ENCODE data around the gene GLA.

The GLA gene

GRCh38 chrX:101395789-101396188 is 11.9 kb downstream of the GLA start:
- no peak for DNase-seq

- DNase-seq, result no peak
These were observed 13.4 kb downstream of the GLA start for GRCh38 chrX:101394372-101394771.

- DNase-seq, result no peak
These were observed 14.0 kb downstream of the GLA start for GRCh38 chrX:101393530-101394305.

GRCh38 chrX:101391831-101392230 is 15.9 kb downstream of the GLA start:
- DNase-seq, result no peak

- DNase-seq, result peak; percentile 86
These were observed 16.8 kb downstream of the GLA start, which contains the start of gene RPL36A for GRCh38 chrX:101390664-101391525. TSS of gene RPL36A (plus strand) at chrX:101391011. CDS start at chrX:101391044, 33 bp downstream.

DNA sequence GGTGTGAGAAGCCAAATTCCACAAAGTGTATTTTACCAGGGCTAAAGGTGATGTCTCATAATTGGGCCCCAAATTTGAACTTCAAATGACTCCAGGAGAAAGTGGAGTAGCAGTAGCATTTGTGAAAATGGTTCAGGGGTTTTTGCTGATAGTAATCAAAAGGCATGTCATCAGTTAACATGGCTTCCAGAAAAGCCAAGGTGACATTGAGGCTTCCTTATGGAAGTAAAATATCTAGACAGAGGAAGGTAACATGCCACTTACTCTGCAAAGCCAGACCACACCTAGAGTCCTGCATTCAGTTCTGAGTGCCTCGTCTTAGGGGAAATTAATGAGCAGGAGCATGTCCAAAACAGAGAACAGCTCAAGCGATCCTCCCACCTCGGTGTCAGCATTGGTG is 19.1 kb downstream of the GLA start:
- no peak for DNase-seq

DNA sequence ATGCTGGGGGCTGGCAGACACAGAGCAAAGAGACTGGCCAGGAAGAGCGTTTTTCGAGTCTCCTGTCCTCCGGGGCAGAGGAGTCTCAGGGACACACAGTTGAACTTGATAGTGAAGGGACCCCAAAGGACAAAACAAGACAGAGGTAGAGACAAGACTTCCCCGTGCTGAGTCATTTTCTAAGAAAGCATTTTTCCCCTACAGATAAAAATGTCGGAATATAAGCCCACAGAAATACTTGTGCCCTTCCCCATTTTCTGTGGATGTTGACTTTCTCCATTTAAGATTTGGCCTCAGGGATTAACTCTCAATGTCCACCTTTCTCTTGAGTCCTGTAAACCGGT is 21.2 kb downstream of the GLA start:
- DNase-seq, result no peak

DNA sequence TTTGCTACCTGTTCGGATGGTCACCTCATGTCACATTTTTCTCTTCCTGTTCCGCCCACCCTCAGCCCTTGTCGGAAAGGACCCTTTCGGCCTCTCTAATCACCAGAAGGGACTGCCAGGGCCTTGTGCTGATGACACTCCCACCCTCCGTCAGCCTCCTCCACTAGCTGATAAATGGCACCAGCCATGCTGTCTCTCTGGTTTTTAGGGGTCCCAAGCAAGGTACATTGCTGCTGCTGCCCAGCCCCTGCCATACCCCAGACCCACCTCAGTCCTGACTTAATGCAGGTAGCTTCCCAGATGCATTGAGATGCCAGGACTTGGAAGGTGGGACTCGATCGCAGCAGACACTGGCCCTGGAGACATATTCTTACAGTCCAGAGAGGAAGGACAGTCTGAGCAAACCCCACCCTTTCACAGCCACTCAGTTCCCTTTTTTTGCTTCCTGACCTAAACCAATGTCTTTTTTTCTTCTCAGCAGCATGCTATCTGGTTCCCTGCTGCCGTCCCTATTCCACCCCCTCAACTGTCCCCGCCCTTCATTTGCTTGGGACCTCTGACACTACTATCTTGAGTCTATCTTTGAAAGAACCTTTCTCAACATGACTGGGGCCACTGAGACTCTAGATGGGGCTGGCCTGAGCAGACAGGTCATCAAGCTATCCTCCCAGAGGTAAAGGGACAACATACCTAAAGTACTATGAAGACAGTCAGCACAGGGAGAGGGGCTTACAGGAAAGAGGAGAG is 21.8 kb downstream of the GLA start, which contains the start of gene BTK:
Gene BTK (minus strand): TSS at position 397 of the 747 bp plus-strand sequence. CDS start 10,907 bp downstream, outside the sequence.
- DNase-seq, result no peak

DNA sequence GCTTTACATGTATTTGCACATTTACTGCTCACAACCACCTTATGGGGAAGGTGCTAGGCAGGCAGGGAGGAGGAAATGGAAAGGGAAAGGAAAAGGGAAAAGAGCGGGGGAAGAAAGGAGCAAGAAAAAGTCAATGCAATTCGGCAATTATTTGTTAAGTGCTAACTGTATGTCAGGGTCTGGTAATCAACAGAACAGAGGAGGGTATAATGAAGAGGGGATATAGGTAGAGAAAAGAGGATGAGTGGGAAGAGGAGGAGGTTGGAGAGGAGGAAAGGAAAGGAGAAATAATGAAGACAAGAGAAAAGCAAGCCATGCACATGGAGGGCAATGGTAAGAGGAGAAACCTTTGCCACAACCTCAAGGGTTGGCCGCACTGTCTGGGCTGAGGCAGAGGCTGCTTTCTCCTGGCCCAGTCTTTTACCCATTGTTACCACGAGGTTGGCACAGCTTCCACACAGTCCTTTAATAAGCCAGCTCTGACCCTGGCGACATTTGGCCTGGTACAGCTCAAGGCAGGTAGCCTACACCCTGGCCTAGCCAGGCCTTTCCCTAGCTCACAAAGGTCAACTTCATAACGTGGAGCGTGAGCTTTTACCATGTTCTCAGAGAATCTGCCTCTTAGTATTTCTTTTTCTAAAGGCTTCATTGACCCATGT is 22.6 kb downstream of the GLA start:
- no peak for DNase-seq

DNA sequence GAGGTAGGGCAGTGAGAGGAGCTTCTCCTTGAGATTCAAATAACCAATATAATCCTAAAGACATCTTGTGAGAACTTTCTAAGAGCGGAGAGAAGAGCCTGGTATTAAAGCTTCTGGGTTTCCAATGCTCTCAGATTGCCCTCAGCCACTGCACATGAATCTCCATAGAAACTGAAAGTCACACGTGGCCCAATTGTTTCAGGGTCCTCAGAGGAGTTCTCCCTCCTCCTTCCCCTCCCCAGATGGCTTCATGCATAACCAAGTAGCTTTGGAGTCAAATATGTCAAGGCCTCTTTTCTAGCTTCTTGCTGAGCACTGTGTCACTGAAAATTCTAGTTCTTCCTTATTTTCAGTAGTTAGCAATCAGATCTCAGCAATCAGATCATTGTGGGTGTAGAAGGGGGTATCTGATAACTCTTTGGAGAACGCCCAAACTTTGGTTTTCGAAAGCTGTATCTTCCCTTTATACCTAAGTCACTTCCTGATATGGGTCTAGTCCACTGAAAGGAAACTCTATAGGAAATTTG is 24.0 kb downstream of the GLA start:
- no peak for DNase-seq

GRCh38 chrX:101377547-101377946 is 30.2 kb downstream of the GLA start:
- DNase-seq, result no peak

DNA sequence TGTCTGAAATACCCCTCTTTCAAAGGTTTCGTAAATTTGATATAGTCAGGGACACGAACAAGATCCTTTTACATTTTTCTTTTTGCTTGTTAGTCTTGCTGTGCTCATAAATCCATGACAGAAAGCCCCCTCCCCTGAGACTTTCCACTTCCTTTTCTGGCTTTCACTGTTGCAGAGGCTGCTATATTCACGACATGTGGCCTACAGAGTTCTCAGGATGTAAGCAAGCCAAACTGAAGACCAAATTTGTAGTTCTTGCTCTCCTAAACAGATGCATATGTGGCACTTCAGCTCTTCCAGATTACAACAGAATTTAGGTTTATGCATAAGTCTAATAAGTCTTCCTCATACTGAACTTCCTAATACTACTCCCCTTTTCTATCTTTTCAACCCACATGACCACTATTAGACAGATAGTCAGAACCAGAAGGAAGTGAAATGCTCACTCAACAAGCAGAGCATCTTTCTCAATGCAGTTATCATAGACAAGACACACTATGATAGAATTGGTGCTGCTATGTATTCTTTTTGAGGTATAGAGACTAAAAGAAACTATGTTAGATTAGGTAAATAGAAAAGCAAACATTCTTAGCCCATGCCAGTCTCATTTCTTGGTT is 36.7 kb downstream of the GLA start:
- no peak for DNase-seq

DNA sequence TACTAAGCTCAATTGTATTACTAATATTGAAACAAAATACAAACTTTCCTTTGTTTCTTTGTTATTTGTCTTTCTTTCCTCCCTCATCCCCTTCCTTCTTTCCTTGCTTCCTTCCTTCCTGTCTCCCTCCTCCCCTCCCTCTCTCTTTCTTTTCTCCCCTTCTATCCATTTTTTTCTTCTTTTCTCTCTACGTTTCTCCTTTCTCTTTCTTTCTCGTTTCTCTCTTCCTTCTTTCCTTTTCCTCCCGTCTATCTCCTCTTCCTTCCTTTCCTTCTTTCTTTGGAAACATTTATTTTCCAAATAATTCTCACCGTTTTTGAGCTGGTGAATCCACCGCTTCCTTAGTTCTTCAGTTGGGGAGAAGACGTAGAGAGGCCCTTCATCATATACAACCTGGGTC is 38.0 kb downstream of the GLA start:
- no peak for DNase-seq

DNA sequence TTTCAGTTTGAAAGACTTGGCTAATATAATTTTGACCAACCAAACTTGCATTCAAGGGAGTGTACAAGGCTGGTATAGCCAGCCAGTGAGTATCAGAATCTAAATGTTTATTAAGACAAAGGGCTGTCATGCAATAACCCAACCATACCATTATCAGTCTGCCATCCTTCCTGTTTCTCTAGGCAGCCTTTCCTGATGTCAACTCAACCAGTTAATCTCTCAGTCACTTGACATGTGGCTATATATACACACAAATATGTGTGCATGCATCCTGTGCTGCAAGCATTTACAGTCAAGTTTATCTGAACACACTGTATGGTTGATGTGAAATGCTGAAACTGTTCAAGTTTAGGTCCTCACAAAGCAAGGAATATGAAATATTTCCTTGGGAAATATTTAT is 38.9 kb downstream of the GLA start:
- DNase-seq, result no peak

DNA sequence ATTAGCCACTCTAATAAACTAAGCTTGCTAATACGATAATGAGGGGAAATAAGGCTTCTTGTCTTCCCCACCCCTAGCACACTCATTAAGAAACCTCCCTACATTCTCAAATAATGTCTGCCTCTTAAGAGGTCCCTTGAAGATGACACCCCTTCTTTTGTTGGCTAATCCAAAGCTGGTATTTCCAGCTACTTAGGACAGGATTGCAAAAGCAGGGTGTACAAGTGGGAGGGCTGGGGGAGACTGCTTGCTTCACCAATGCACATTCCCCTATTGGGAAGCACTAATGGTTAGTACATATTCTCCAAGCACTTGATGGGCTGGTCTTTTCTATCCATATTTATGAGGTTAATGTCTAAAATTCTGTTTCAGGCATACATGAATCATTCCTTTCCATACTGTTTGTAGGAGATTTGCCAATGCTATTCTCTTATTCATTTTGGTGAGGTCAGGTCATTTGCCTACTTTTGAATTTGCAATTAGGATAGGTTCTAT is 42.4 kb downstream of the GLA start:
- no peak for DNase-seq

GRCh38 chrX:101362757-101363156 is 45.0 kb downstream of the GLA start:
- no peak for DNase-seq

DNA sequence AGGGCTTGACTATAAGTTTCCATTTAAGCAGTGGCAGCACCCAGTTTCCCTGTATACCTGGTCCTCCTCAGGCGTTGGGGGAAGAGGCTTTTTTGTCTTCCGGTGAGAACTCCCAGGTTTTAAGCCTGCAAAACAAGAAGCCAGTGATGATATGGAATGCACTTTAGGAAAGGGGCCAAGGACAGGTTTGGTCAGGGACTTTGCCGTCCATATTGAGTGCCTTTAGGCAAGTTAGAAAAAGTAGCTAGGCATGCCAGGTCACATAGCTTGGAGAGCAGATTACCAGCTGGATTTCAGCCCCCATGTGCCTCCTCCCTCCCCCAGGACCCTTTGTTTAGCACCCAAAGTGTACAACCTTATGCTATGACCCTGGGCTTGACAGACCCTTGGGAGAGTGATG is 45.6 kb downstream of the GLA start:
- DNase-seq, result no peak

DNA sequence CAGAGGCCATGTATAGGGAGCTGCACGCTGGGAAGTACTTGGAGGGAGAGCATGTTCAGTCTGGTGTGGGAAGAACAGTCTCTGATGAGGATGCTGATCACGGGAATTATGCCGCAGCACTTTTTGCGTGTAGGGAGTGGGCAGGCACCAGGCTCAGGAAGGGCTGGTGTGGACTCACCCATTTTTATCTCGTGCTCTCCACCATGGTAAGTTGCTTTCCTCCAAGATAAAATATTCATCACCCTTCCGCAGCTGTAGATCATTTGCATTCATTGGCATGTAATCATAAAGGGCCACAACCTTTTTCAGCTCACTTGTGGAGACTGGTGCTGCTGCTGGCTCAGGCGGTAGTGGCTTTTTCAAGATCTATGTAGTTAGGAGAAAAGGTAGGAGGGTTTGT is 47.3 kb downstream of the GLA start:
- DNase-seq, result no peak

GRCh38 chrX:101359966-101360365 is 47.8 kb downstream of the GLA start:
- no peak for DNase-seq

DNA sequence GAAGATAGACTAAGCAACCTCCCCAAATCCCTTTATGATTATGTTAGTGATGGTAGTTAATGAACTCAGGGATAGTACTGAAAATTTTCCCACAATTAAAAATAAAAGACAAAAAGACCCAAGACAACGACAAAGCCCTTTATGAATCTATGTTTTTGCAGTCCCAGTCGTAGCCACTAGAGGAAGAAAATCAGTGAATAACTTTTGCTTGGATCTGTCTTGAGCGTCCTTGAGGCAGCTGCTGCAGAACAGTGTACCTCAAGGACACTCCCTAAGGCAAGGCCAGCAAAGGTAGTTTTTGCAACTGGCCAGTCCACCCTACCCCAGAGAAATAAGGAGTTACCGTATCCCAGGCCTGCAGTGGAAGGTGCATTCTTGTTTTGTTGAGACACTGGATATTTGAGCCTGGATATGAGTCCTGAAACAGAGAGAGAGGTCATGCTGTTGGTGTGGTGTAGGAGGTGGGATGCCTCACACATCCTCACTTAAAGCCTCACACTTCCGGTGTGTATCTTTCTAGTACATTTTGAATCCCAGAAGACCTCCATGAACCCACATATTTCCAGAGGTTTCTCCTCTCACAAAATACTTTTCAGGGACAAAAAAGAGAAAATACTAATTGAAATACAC is 50.4 kb downstream of the GLA start:
- DNase-seq, result no peak

DNA sequence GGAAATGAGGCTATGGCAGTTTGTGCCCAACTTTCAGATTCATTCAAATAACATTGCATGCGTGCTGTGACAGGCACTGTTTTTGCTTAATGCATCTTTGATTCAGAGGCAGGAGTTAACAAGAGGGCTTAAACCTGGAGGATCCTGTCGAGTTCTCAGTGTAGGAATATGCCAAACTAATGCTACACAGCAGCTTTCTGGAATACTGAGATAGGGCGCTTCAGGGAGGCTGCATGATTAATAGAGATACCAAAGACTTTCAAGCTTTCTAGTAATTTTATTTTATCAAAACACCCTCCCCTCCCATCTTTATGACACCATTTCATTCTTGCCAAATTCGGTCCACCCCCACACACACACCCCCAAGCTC is 58.5 kb downstream of the GLA start:
- DNase-seq, result no peak

Data from stimulated activated CD4-positive, alpha-beta T cell treated with anti-CD3 and anti-CD28 coated beads, Interleukin-4, amount 100 ng/mL, for 24 hours (primary cell).